Measurements from ENCODE around the gene POLDIP2. TPM values are rescaled to one million over a fixed set of nuclear protein-coding genes. Genes with fewer than 3 reads are reported as not detected.

Gene POLDIP2
- total and polyA plus RNA-seq, 2 of the 13 experiments (the other 11 are each of a cell fraction or from before 2014, with no cell fraction given), result 85.9 to 114 TPM

DNA sequence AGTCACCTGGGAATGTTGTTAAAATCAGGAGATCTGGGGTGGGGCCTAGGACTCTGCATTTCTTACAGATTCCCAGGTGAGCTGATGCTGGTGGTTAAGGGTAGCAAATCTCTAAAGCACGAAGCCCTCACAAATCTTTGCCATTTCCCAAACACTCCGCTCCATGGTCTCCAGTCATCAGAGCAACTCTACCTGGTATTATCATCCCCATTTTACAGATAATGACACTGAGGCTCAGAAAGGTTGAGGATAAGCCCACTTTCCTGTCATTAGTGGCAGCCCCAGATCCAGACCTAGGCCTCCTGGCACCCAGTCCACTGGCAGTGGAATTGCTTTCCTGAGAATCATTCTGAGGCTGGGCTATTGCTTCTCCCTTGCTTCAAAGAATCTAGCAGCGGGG lies 39.9 kb upstream of the POLDIP2 start:
- intact Hi-C loops (cut with micrococcal nuclease; ENCODE audit: unreplicated experiment) (loop anchor here (2.0 kb wide), 1 partner anchor 18 kb away; no protein-coding TSS in a partner anchor), in situ Hi-C loops (cut with HindIII; ENCODE audit: extremely low pct_ligation_motif_present, low pct_unique_long_range_greater_than_20kb) (no loop called here)
- H3K9ac ChIP-seq (ENCODE audit: insufficient read depth, low read depth, low read length), result no peak overlapping the region
- no peak overlapping the region for H2AFZ ChIP-seq (ENCODE audit: low read length)
- 95% methylated on average over 2 of the region's 3 CpGs for WGBS (ENCODE audit: low lambda C conversion rate)
- CTCF ChIA-PET (ENCODE audit: low intra/inter-chr PET ratio, low total read pairs), result no interaction called here
- no peak overlapping the region for H3K4me2 ChIP-seq (ENCODE audit: low read depth, low read length)
- H3K4me3 ChIP-seq (replicated peaks in 1 of 3; ENCODE audit: insufficient read depth in 1 of 3, low read depth in 2 of 3, low read length in 3 of 3), result no peak overlapping the region
- no TSS peak for BruUV-seq (replicated peaks)
- ATAC-seq (no peak), FAIRE-seq (no peak), DNase-seq (ENCODE audit: low spot score) (no peak)
- H3K9me3 ChIP-seq (ENCODE audit: low read length), result no peaks in the 10 kb centered on the region
- H3K36me3 ChIP-seq (replicated peaks in 1 of 2; ENCODE audit: control insufficient read depth in 1 of 2, insufficient read depth in 2 of 2, low read length in 2 of 2), result peaks cover 9 to 19% of the 10 kb centered on the region in 2 experiments
- no peak overlapping the region for H3K27ac ChIP-seq (ENCODE audit: extremely low read length, insufficient read depth, low read length)
- no peaks in the 10 kb centered on the region for H3K79me2 ChIP-seq (ENCODE audit: insufficient read depth, low read length)
- TF ChIP-seq ZNF629 (CRISPR knock-in tag; conservative IDR thresholded peaks at IDR 0.05) (peak; percentile 86), SCMH1 (CRISPR knock-in tag; IDR thresholded peaks at IDR 0.05; ENCODE audit: borderline replicate concordance) (no peak)
- H4K20me1 ChIP-seq (ENCODE audit: insufficient read depth, low read length), result no peaks in the 10 kb centered on the region
- no peaks in the 10 kb centered on the region for H3K27me3 ChIP-seq (ENCODE audit: control insufficient read depth in 1 of 2, insufficient read depth in 2 of 2, low read length in 2 of 2)
- POLR2A ChIA-PET, result interaction anchor here (1.2 to 4.8 kb wide), 7 partner anchors 8 to 154 kb away, joined by 3 to 33 read pairs (median 6); partner anchors contain the start of genes POLDIP2, SLC46A1 and VTN
- peaks cover 34% of the 10 kb centered on the region for H3K4me1 ChIP-seq (ENCODE audit: insufficient read depth, low read length)

DNA sequence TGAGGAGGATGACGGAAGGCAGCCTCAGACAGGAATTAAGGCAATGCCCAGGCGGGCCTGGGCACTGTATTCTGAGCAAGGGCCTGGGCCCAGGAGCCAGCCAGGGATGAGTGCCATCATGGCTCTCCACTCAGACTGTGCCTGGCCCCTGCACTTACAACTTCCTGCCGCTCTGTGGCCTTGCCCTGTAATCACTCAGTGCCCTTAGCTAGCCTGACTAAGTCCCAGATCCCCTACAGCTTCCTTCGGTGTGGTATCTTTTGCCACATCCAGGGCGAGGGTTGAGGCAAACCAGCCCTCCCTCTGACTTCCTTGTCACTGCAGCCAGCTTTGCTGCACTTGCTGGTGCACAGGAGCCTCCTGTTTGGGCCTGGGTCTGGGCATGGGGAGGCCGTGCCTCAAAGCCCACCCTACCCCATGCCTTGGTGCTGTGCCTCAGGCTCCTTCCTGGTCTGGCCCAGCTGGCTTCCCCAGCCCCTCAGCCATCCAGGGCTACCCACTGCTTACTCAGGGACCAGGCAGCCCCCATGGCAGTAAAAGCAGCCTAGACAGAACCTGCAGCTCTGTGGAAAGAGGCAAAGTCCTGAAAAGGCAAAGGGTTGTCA lies 39.4 kb upstream of the POLDIP2 start:
- Histone ChIP-seq H4K20me1 (ENCODE audit: insufficient read depth, low read length) (no peaks in the 10 kb centered on the region), H3K27me3 (ENCODE audit: control insufficient read depth in 1 of 2, insufficient read depth in 2 of 2, low read length in 2 of 2) (no peaks in the 10 kb centered on the region), H3K9me3 (ENCODE audit: low read length) (no peaks in the 10 kb centered on the region), H3K79me2 (ENCODE audit: insufficient read depth, low read length) (no peaks in the 10 kb centered on the region), H3K36me3 (replicated peaks in 1 of 2; ENCODE audit: control insufficient read depth in 1 of 2, insufficient read depth in 2 of 2, low read length in 2 of 2) (peaks cover 7 to 14% of the 10 kb centered on the region in 2 experiments; a peak in 4 of 5 replicates), H3K4me1 (ENCODE audit: insufficient read depth, low read length) (peaks cover 34% of the 10 kb centered on the region), H3K4me2 (ENCODE audit: low read depth, low read length) (no peak overlapping the region), H3K4me3 (replicated peaks in 1 of 3; ENCODE audit: insufficient read depth in 1 of 3, low read depth in 2 of 3, low read length in 3 of 3) (no peak overlapping the region), H3K27ac (ENCODE audit: extremely low read length, insufficient read depth, low read length) (no peak overlapping the region), H2AFZ (ENCODE audit: low read length) (no peak overlapping the region), H3K9ac (ENCODE audit: insufficient read depth, low read depth, low read length) (no peak overlapping the region)
- in situ Hi-C loops (cut with HindIII; ENCODE audit: extremely low pct_ligation_motif_present, low pct_unique_long_range_greater_than_20kb) (no loop called here), intact Hi-C loops (cut with micrococcal nuclease; ENCODE audit: unreplicated experiment) (loop anchor here (2.0 kb wide), 1 partner anchor 18 kb away; no protein-coding TSS in a partner anchor)
- TF ChIP-seq AGO2 (optimal IDR thresholded peaks at IDR 0.05; ENCODE audit: low read depth, low read length), result peak; percentile 84
- TF ChIP-seq GABPB1 (CRISPR knock-in tag; IDR thresholded peaks at IDR 0.05), result no peak
- no peak for TF ChIP-seq ZNF772 (CRISPR knock-in tag; IDR thresholded peaks at IDR 0.05)
- TF ChIP-seq POLR2AphosphoS5 (IDR thresholded peaks at IDR 0.05; ENCODE audit: low read depth, low read length), result 0 out of 2 replicates have a peak, but pooled peaks have one; percentile 27
- peak in 1 of 2 experiments; percentile 17; a peak in 1 of 4 replicates for TF ChIP-seq POLR2A (IDR thresholded peaks at IDR 0.05; ENCODE audit: insufficient read depth in 1 of 2, low read depth in 2 of 2, low read length in 2 of 2)
- TF ChIP-seq NFKBIZ (CRISPR knock-in tag; IDR thresholded peaks at IDR 0.05), result no peak
- CTCF ChIA-PET (ENCODE audit: low intra/inter-chr PET ratio, low total read pairs), result no interaction called here
- peak; percentile 17 for ATAC-seq
- no peak for FAIRE-seq
- POLR2A ChIA-PET, result interaction anchor here (1.4 to 4.8 kb wide), 5 partner anchors 8 to 39 kb away, joined by 4 to 33 read pairs (median 18); partner anchors contain the start of genes POLDIP2, SLC46A1 and VTN
- DNase-seq (ENCODE audit: low spot score), result no peak
- 100% methylated on average over 5 of the region's 6 CpGs for WGBS (ENCODE audit: low lambda C conversion rate)
- BruUV-seq (replicated peaks), result no TSS peak
